MCF 10A (cell line): ENCODE measurements around the gene NCAM1. TPM values are rescaled to one million over a fixed set of nuclear protein-coding genes. Genes with fewer than 3 reads are reported as not detected.

ENCODE experiments used
- BruUV-seq: library from RNA; stranded (reverse); fragments of 400-500 nt; replicated peaks from 2 replicates; lab custom pipeline; 2021; lab: Mats Ljungman, UMichigan
- CTCF ChIA-PET: fragments of 300-600 bp; sonication (Branson Sonifier 250); formaldehyde crosslinking; extraction: SDS; loops from one replicate; lab custom pipeline; 2021; ENCODE audit warnings: antibody characterized with exemption, inconsistent platforms; lab: Yijun Ruan, JAX
- POLR2A ChIA-PET: fragments of 300-600, 350-650 bp; sonication (Branson Sonifier 250); formaldehyde crosslinking; extraction: SDS; loops from one replicate; lab custom pipeline; 2020; ENCODE audit warnings: antibody characterized with exemption, inconsistent platforms; lab: Yijun Ruan, JAX
- DNase-seq: peaks from one replicate; pipeline ENCODE4 v3.0.0-alpha.2; 2018; ENCODE audit not compliant: unreplicated experiment
- H3K27ac Mint-ChIP-seq: one replicate; pipeline ENCODE4 v1.8.0; 2022; ENCODE audit warnings: mild to moderate bottlenecking, low read depth, mixed read lengths; ENCODE audit not compliant: unreplicated experiment
- H3K27me3 Mint-ChIP-seq: one replicate; pipeline ENCODE4 v1.8.0; 2022; ENCODE audit warnings: mixed read lengths; ENCODE audit not compliant: insufficient read depth, unreplicated experiment
- H3K36me3 Mint-ChIP-seq: one replicate; pipeline ENCODE4 v1.8.0; 2022; ENCODE audit warnings: mild to moderate bottlenecking, moderate library complexity, mixed read lengths; ENCODE audit not compliant: insufficient read depth, unreplicated experiment
- H3K4me1 Mint-ChIP-seq: one replicate; pipeline ENCODE4 v1.8.0; 2022; ENCODE audit warnings: mixed read lengths; ENCODE audit not compliant: insufficient read depth, unreplicated experiment
- H3K4me3 Mint-ChIP-seq: one replicate; pipeline ENCODE4 v1.8.0; 2022; ENCODE audit warnings: mild to moderate bottlenecking, moderate library complexity, mixed read lengths; ENCODE audit not compliant: unreplicated experiment
- H3K9me3 Mint-ChIP-seq: one replicate; pipeline ENCODE4 v1.8.0; 2022; ENCODE audit warnings: mixed read lengths; ENCODE audit not compliant: unreplicated experiment
- intact Hi-C: fragments of 100-400 bp; cut with micrococcal nuclease; formaldehyde crosslinking; loops from 2 replicates; pipeline ENCODE4 v1.14.1; 2022
- total RNA-seq: library from RNA; stranded (reverse); gene quantifications from 2 replicates; pipeline ENCODE4 v1.2.3, GENCODE V29; 2022
- TF ChIP-seq, protein P1 (sequence below): fragments of 200-600 bp; IDR thresholded peaks from one replicate; pipeline ENCODE4 v1.8.0; 2022; ENCODE audit warnings: antibody characterized with exemption, mild to moderate bottlenecking; ENCODE audit not compliant: unreplicated experiment

NCAM1 gene
- total RNA-seq, 1 experiment from 2014 or later, result 0.19 TPM

- H3K36me3 Mint-ChIP-seq, result no peaks in the 10 kb centered on the region
- H3K27me3 Mint-ChIP-seq, result no peaks in the 10 kb centered on the region
- intact Hi-C loops, result no loop called here
- TF ChIP-seq, protein P1, sequence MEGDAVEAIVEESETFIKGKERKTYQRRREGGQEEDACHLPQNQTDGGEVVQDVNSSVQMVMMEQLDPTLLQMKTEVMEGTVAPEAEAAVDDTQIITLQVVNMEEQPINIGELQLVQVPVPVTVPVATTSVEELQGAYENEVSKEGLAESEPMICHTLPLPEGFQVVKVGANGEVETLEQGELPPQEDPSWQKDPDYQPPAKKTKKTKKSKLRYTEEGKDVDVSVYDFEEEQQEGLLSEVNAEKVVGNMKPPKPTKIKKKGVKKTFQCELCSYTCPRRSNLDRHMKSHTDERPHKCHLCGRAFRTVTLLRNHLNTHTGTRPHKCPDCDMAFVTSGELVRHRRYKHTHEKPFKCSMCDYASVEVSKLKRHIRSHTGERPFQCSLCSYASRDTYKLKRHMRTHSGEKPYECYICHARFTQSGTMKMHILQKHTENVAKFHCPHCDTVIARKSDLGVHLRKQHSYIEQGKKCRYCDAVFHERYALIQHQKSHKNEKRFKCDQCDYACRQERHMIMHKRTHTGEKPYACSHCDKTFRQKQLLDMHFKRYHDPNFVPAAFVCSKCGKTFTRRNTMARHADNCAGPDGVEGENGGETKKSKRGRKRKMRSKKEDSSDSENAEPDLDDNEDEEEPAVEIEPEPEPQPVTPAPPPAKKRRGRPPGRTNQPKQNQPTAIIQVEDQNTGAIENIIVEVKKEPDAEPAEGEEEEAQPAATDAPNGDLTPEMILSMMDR, result no peak
- H3K4me1 Mint-ChIP-seq, result peaks cover 6% of the 10 kb centered on the region
- CTCF ChIA-PET, result interaction anchor here (0.6 kb wide), 1 partner anchor 763 kb away, joined by 3 read pairs; no protein-coding TSS in a partner anchor
- H3K4me3 Mint-ChIP-seq, result no peak overlapping the region
- POLR2A ChIA-PET, result no interaction called here
- H3K9me3 Mint-ChIP-seq, result no peaks in the 10 kb centered on the region
- no TSS peak for BruUV-seq
- no peak overlapping the region for H3K27ac Mint-ChIP-seq
- DNase-seq, result no peak
Measured at GRCh38 chr11:113018913-113019312, 57.7 kb downstream of the NCAM1 start.

DNA sequence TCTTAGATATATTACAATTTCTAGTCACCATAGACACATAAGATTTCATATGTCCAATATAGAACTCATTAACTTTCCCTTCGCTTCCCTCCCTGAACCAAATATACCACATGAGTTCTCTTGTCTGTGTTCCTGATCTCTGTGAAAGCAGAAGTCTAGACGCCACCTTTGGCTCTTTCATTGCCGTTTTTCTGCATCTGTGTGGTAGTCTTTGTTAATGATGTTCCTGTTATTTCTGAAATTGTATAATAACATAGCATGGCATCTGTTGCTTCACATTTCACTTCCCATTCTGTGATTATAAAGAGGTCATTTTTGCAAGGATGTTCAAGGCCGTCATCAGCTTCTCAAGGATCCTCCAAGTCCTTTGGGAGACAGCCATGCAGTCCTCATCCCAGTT is 58.5 kb downstream of the NCAM1 start:
- Mint-ChIP-seq H3K36me3 (no peaks in the 10 kb centered on the region), H3K4me3 (no peak overlapping the region), H3K4me1 (peaks cover 5% of the 10 kb centered on the region), H3K27ac (no peak overlapping the region), H3K27me3 (peaks cover under 1% of the 10 kb centered on the region), H3K9me3 (no peaks in the 10 kb centered on the region)
- no TSS peak for BruUV-seq
- DNase-seq, result no peak
- CTCF ChIA-PET, result no interaction called here
- intact Hi-C loops, result no loop called here
- POLR2A ChIA-PET, result no interaction called here
- TF ChIP-seq, protein P1, result no peak

DNA sequence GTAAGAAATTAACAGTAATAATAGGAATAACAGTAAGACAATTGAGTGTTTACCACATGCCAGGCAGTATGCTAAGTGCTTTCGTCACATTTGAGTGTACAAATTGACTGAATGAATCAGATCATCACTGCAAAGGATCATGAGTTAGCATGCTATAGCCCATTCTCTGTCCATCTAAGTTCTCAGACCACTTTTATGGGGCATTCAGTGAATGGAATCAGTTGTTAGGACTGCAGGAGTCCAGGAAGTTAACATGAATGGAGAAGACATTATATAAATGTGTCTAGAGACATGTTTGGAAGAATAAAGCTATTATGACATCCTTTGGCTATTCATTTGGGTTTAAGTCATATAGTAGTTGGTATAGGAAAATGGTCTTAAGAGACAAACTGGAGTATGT is 59.9 kb downstream of the NCAM1 start:
- Mint-ChIP-seq H3K4me1 (no peaks in the 10 kb centered on the region), H3K27ac (no peak overlapping the region), H3K4me3 (no peak overlapping the region), H3K27me3 (peaks cover 13% of the 10 kb centered on the region), H3K9me3 (no peaks in the 10 kb centered on the region), H3K36me3 (no peaks in the 10 kb centered on the region)
- ChIA-PET CTCF (interaction anchor here (0.6 kb wide), 1 partner anchor 212 kb away, joined by 3 read pairs; no protein-coding TSS in a partner anchor), POLR2A (no interaction called here)
- no peak for DNase-seq
- TF ChIP-seq, protein P1, result no peak
- intact Hi-C loops, result no loop called here
- BruUV-seq, result no TSS peak

- TF ChIP-seq, protein P1, result no peak
- no peak overlapping the region for H3K4me3 Mint-ChIP-seq
- H3K9me3 Mint-ChIP-seq, result no peaks in the 10 kb centered on the region
- CTCF ChIA-PET, result interaction anchor here (0.6 kb wide), 1 partner anchor 741 kb away, joined by 4 read pairs; no protein-coding TSS in a partner anchor
- no peaks in the 10 kb centered on the region for H3K36me3 Mint-ChIP-seq
- no TSS peak for BruUV-seq
- DNase-seq, result no peak
- POLR2A ChIA-PET, result no interaction called here
- H3K27ac Mint-ChIP-seq, result no peak overlapping the region
- H3K4me1 Mint-ChIP-seq, result no peaks in the 10 kb centered on the region
- intact Hi-C loops, result no loop called here
- H3K27me3 Mint-ChIP-seq, result peaks cover 24% of the 10 kb centered on the region
Measured at GRCh38 chr11:113022262-113022661, 61.0 kb downstream of the NCAM1 start.
